Ovary (tissue), 9 donors: ENCODE data around the gene BLOC1S5. TPM values are rescaled to one million over a fixed set of nuclear protein-coding genes. Genes with fewer than 3 reads are reported as not detected.

ENCODE experiments used
- DNase-seq, 5 donors: peaks; one replicate each; pipeline ENCODE4 v3.0.0-alpha.2; 2019 to 2020
- H3K27ac ChIP-seq, 2 donors: fragments of 200-600 bp; one replicate each; pipeline versions ENCODE4 v1.5.1 to v1.8.0; 2019 to 2022
- H3K27me3 ChIP-seq: fragments of 200-600 bp; one replicate; pipeline ENCODE4 v1.8.0; 2022
- H3K36me3 ChIP-seq: fragments of 200-600 bp; sonication (generic); one replicate; pipeline ENCODE4 v1.5.1; 2019
- H3K4me1 ChIP-seq: one replicate; pipeline ENCODE4 v1.8.1; 2013; ENCODE audit warnings: mild to moderate bottlenecking, moderate library complexity; ENCODE audit not compliant: insufficient read depth
- H3K4me3 ChIP-seq: fragments of 200-600 bp; sonication (generic); one replicate; pipeline ENCODE4 v1.5.1; 2017
- H3K9me3 ChIP-seq, 2 donors: fragments of 200-600 bp in 1 of 2; sonication (generic) in 1 of 2; one replicate each; pipeline versions ENCODE4 v1.5.1 to v1.8.1; 2013 to 2019; ENCODE audit warnings: mild to moderate bottlenecking in 1 of 2, moderate library complexity in 1 of 2
- EP300 ChIP-seq: sonication (generic); formaldehyde crosslinking; IDR thresholded peaks from one replicate; pipeline ENCODE4 v1.6.1; 2017; ENCODE audit warnings: antibody characterized with exemption
- POLR2A ChIP-seq: fragments of 450-650 bp; IDR thresholded peaks from one replicate; pipeline ENCODE4 v1.6.1; 2017; ENCODE audit warnings: antibody characterized with exemption, mild to moderate bottlenecking, moderate library complexity
- WGBS, 3 donors: extraction: QIAGEN DNeasy Blood & Tissue Kit in 1 of 3; methylation state at CpG; one replicate each; pipeline versions ENCODE4 v1.1.5 to v1.1.7; 2013 to 2017; 5-methylcytosine and 5-hydroxymethylcytosine counted together
- intact Hi-C, 4 donors: fragments of 100-400 bp; cut with DNase I; formaldehyde crosslinking; loops; one replicate each; pipeline versions ENCODE4 v1.11.0 to v1.15.1; 2022 to 2023
- polyA plus RNA-seq, 2 donors: library from polyadenylated mRNA; stranded (reverse); fragments of 200-250 nt in 1 of 2; fragments of 350-450 nt in 1 of 2; fragmentation: Illumina TruSeq in 1 of 2; extraction: RNeasy Lipid Tissue Mini Kit (QIAGEN cat#74804) in 1 of 2; gene quantifications; one replicate each; pipeline ENCODE4 v1.2.3, GENCODE V29; 2013 to 2014
- total RNA-seq, 7 donors: library from RNA; depleted of rRNA in 2 of 7; stranded (reverse); fragments of >200 nt in 2 of 7; fragmentation: NEBNext Ultra II Directional in 3 of 7; extraction: Animal tissue kit (Norgen Biotek cat#: 25700) in 3 of 7; gene quantifications; one replicate each; pipeline versions ENCODE4 v1.1.0 to v1.2.4, GENCODE V29; 2016 to 2023
- TF ChIP-seq, protein P1 (sequence below), 3 donors: fragments of 450-650 bp in 2 of 3; fragments of 200-600 bp in 1 of 3; IDR thresholded peaks; one replicate each; pipeline versions ENCODE4 v1.5.1 to v1.8.0; 2016 to 2022; ENCODE audit warnings: antibody characterized with exemption in 3 of 3, mild to moderate bottlenecking in 1 of 3
- donor health status: DM: no; HTN: no; CAD: no; lungs with moderate emphysema.
- donor health status: DM: no; HTN: no; CAD: no.
- donor health status: Bipolar disorder and iron deficiency.
- donor health status: DM: yes; HTN: yes; CAD: no.
- donor health status: DM: no; HTN: no; CAD: no.
- donor health status: DM: yes; HTN: yes; CAD: no.

BLOC1S5 gene
- total and polyA plus RNA-seq, 9 donors: 8.8 to 21.5 (median 15.4) TPM

DNA sequence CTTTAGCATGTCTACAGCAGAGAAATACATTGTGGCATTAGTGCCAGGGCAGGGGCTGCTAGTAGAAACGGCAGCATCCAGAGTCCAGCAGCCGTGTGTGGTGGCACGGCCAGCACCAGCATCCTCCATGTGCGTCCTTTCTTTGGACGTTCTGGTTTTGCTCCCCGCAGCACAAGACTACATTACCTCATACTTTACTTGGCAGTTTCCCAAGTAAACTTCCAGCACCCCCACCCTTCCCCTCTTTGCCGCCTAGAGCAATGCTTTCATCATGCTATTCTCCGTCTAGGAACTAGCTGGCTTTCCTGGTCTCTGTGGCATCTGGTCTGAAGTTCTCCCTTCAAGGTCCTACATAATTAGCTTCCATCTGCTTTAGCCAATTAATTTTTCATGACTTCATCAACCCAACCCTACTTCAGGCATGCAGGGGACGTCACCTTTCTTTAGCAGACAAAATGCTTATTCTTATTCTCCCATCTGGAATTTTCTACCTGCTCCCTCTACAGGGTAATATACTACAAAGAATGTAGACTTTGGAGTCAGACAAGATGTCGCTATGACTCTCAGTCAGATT lies 67.6 kb downstream of the BLOC1S5 start:
- Histone ChIP-seq H3K36me3 (no peaks in the 10 kb centered on the region), H3K27ac (no peak overlapping the region), H3K4me1 (peaks cover 3% of the 10 kb centered on the region), H3K27me3 (no peaks in the 10 kb centered on the region), H3K4me3 (no peak overlapping the region), H3K9me3 (no peaks in the 10 kb centered on the region)
- no peak for DNase-seq
- WGBS, 3 donors: 37 to 55% (median 40%) methylated on average over 10 of the region's 10 CpGs
- TF ChIP-seq EP300 (no peak), POLR2A (no peak)
- TF ChIP-seq, protein P1, sequence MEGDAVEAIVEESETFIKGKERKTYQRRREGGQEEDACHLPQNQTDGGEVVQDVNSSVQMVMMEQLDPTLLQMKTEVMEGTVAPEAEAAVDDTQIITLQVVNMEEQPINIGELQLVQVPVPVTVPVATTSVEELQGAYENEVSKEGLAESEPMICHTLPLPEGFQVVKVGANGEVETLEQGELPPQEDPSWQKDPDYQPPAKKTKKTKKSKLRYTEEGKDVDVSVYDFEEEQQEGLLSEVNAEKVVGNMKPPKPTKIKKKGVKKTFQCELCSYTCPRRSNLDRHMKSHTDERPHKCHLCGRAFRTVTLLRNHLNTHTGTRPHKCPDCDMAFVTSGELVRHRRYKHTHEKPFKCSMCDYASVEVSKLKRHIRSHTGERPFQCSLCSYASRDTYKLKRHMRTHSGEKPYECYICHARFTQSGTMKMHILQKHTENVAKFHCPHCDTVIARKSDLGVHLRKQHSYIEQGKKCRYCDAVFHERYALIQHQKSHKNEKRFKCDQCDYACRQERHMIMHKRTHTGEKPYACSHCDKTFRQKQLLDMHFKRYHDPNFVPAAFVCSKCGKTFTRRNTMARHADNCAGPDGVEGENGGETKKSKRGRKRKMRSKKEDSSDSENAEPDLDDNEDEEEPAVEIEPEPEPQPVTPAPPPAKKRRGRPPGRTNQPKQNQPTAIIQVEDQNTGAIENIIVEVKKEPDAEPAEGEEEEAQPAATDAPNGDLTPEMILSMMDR (IDR thresholded peaks at IDR 0.05): no peak
- intact Hi-C loops: loop anchor here in 1 of 4 donors (10.0 kb wide), 1 partner anchor 272 kb away; the partner anchor contains the start of gene BMP6

DNA sequence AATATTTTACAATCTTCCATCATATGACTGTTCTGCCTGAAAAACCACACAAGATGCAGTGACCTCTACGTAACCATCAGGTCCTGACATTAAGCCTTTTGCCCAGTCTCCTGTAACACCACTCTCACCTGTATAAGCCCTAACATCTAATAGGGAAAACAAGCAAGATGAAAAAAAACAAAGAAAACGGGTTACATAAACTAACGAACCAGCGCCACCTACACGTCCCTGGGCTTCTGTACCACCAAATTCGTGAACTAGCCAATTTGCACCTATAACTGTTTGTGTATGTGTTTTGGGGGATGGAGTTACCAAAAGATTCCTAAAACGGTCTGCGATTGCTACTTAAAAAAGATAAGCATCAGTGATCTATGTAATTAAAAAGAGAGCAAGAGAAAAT lies 70.2 kb downstream of the BLOC1S5 start:
- TF ChIP-seq, protein P1 (IDR thresholded peaks at IDR 0.05): no peak
- TF ChIP-seq EP300 (no peak), POLR2A (no peak)
- Histone ChIP-seq H3K27me3 (no peaks in the 10 kb centered on the region), H3K36me3 (no peaks in the 10 kb centered on the region), H3K4me3 (no peak overlapping the region), H3K9me3 (no peaks in the 10 kb centered on the region), H3K4me1 (peaks cover 3% of the 10 kb centered on the region), H3K27ac (no peak overlapping the region)
- WGBS, 3 donors: 72 to 82% (median 72%) methylated on average over 8 of the region's 8 CpGs
- intact Hi-C loops: loop anchor here in 2 of 4 donors (5.0 to 10.0 kb wide), 2 partner anchors 267 to 269 kb away; partner anchors contain the start of gene BMP6 (in 2 of the 2)
- DNase-seq: no peak

DNA sequence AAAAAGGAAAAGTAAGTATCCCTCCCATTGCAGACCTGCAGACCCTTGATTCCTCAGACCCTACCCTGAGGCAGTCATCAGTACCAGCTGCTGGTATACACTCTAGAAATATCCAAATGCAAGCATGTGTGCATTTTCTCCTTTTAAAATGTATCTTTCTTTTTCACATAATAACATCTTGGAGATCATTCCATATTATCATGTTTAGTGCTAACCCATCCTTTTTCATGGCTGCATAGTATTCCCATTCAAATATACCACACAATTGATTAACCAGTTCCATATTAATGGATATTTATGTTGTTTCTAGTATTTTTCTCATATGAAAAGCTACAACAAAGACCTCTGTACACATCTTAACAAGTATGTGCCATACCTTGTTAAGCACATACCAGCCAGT lies 70.8 kb downstream of the BLOC1S5 start:
- no peaks in the 10 kb centered on the region for H3K36me3 ChIP-seq
- TF ChIP-seq POLR2A (no peak), EP300 (no peak)
- TF ChIP-seq, protein P1 (IDR thresholded peaks at IDR 0.05): no peak
- H3K27ac ChIP-seq: no peak overlapping the region
- H3K4me3 ChIP-seq: no peak overlapping the region
- peaks cover 3% of the 10 kb centered on the region for H3K4me1 ChIP-seq
- DNase-seq: no peak
- no peaks in the 10 kb centered on the region for H3K27me3 ChIP-seq
- no peaks in the 10 kb centered on the region for H3K9me3 ChIP-seq
- intact Hi-C loops: loop anchor here in 2 of 4 donors (5.0 to 10.0 kb wide), 2 partner anchors 266 to 269 kb away; partner anchors contain the start of gene BMP6 (in 2 of the 2)

DNA sequence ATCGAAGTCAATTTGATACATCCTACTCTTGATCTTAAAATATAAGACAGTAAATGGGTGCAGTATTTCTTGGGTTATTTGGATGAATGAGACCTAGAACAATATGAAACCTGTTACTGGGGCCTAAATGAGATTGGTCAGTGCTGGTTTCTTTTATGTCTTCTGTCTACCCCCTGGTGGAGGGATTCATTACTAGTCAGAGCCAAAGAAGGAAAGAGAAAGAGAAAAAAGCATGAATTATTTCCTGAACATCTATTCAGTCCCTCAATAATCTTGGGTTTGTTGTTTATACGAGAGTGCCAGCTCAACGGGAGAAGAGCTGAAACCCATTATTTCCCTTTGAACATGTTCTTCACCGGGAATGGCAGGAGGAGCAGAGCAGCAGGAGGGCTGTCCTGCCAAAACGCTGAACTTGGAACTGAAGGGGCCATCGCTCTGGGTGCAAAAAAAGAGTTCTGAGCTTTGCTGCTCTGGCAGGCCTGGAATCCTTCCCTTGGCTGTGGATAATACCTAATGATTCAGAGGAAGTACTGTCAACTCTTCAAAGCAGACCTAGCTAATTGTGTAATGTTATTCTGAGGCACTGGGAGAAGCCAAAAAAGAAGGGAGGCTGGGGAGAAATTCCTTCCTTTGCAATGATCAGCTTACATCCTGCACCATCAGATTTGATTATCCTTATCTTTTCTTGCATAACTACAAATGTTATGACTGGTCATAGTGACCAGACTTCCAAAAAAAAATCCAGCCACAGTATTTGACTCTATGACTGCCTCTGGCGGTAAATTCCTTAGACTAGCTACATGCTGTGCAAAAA lies 72.0 kb downstream of the BLOC1S5 start:
- Histone ChIP-seq H3K36me3 (no peaks in the 10 kb centered on the region), H3K9me3 (no peaks in the 10 kb centered on the region), H3K4me1 (peaks cover 3% of the 10 kb centered on the region), H3K27me3 (no peaks in the 10 kb centered on the region), H3K4me3 (no peak overlapping the region), H3K27ac (no peak overlapping the region)
- intact Hi-C loops: loop anchor here in 2 of 4 donors (5.0 to 10.0 kb wide), 2 partner anchors 265 to 267 kb away; partner anchors contain the start of gene BMP6 (in 2 of the 2)
- DNase-seq: peak in 2 of 5 donors; percentile 28 to 40
- TF ChIP-seq EP300 (no peak), POLR2A (no peak)
- TF ChIP-seq, protein P1 (IDR thresholded peaks at IDR 0.05): peak in 2 of 3 donors; percentile 32 to 36
- 13 to 15% (median 14%) methylated on average over 7 of the region's 7 CpGs for WGBS, 3 donors
